Bladder microvascular endothelial cell (primary cell): ENCODE results near the gene GATA6. TPM values are rescaled to one million over a fixed set of nuclear protein-coding genes. Genes with fewer than 3 reads are reported as not detected.

Source experiments
- total RNA-seq: library from RNA; depleted of rRNA; stranded (reverse); fragments of >200 nt; gene quantifications from 2 replicates; pipeline ENCODE4 v1.2.3, GENCODE V29; 2014

GATA6 gene
- 0.44 and 0.49 TPM in 2 replicates for total RNA-seq

GRCh38 chr18:22169011-22169888 lies at the start of gene GATA6:
GATA6 (plus strand) TSS chr18:22169589; CDS start chr18:22171145, 1,556 bp downstream.

Other genes starting within 250 kb of the GATA6 start
- not detected in 2 replicates for gene CTAGE1, start 248.3 kb downstream of the GATA6 start, total RNA-seq